ENCODE results near the gene QSOX2. TPM values are rescaled to one million over a fixed set of nuclear protein-coding genes. Genes with fewer than 3 reads are reported as not detected.

QSOX2 gene
- total RNA-seq, 1 donor from 2014 or later: 16.8 TPM

DNA sequence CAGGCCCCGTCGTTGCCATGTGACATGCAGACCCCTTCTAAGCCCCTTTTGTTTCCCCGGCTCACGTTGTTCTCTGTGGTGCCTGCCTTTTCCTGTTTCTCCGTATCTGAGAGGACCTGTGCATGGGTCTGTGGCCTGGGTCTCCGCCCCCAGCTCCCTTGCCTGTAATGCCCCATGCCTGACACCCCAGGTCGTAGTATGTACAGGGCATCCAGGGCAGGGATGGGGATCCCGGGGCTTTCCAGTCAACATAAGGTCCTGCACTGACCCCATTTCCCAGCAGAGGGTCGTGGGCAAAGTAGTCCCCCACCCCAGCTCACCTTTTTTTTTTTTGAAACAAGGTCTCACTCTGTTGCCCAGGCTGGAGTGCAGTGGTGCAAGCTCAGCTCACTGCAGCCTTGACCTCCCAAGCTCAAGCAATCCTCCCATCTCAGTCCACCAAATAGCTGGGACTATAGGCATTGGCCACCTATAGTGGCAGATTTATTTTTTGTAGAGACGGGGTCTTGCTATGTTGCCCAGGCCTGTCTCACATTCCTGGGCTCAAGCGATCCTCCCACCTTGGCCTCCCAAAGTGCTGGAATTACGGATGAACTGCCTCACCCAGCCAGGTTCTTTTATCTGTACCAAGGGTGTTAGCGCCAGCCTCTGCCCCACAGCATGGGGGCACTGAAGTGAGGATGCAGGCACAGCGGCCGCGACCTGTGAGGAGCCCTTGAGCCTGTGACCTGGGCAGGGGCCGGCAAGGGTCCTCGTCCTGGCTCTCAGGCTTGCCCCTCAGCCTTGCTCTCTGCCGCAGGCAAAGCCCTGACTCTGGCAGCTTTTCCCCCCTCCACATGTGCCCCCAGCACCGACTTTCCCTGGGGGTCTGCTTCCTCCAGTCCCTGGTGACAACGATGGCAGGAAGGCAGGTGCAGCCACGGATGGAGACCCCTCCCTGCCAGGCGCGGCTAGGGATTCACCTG lies 19.1 kb upstream of the QSOX2 start:
- H3K27me3 Mint-ChIP-seq (ENCODE audit: low read depth): peaks cover 1% of the 10 kb centered on the region
- no peak overlapping the region for H3K4me3 Mint-ChIP-seq
- DNase-seq (ENCODE audit: low spot score in 2 of 2, unreplicated experiment in 2 of 2): no peak
- TF ChIP-seq, protein P1, sequence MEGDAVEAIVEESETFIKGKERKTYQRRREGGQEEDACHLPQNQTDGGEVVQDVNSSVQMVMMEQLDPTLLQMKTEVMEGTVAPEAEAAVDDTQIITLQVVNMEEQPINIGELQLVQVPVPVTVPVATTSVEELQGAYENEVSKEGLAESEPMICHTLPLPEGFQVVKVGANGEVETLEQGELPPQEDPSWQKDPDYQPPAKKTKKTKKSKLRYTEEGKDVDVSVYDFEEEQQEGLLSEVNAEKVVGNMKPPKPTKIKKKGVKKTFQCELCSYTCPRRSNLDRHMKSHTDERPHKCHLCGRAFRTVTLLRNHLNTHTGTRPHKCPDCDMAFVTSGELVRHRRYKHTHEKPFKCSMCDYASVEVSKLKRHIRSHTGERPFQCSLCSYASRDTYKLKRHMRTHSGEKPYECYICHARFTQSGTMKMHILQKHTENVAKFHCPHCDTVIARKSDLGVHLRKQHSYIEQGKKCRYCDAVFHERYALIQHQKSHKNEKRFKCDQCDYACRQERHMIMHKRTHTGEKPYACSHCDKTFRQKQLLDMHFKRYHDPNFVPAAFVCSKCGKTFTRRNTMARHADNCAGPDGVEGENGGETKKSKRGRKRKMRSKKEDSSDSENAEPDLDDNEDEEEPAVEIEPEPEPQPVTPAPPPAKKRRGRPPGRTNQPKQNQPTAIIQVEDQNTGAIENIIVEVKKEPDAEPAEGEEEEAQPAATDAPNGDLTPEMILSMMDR (IDR thresholded peaks at IDR 0.05; ENCODE audit: unreplicated experiment): no peak
- H3K27ac Mint-ChIP-seq: no peak overlapping the region
- H3K9me3 Mint-ChIP-seq: peaks cover 2% of the 10 kb centered on the region
- peaks cover 16% of the 10 kb centered on the region for H3K4me1 Mint-ChIP-seq
- H3K36me3 Mint-ChIP-seq: no peaks in the 10 kb centered on the region

GRCh38 chr9:136264031-136264430 lies 18.4 kb upstream of the QSOX2 start:
- Mint-ChIP-seq H3K4me1 (peaks cover 16% of the 10 kb centered on the region), H3K9me3 (no peaks in the 10 kb centered on the region), H3K36me3 (no peaks in the 10 kb centered on the region), H3K27me3 (ENCODE audit: low read depth) (no peaks in the 10 kb centered on the region), H3K4me3 (no peak overlapping the region), H3K27ac (no peak overlapping the region)
- DNase-seq (ENCODE audit: low spot score in 2 of 2, unreplicated experiment in 2 of 2): no peak
- TF ChIP-seq, protein P1 (IDR thresholded peaks at IDR 0.05; ENCODE audit: unreplicated experiment): no peak

DNA sequence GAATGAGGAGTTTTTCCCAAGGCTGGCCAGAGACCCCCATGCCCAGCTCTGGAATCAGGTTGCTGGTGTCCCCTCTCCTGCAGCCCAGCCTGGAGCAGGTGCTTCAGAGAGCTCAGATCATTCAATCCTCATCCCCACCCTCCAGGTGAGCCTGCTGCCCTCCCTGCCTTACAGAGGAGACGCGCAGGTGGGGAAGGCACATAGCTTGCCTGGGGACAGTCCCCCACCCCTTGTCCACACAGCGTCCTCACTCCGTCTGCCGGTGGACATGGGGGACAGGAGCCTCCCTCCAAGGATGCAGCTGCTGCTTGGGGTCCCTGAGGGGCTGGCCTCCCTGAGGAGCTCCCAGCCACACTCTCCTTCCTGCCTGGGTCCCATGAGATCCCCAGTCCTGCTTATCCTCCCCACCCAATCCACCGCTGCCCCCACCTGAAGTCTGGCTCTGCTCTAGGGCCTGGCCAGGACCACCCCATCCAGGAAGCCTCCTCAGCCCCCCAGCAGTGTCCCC lies 17.1 kb upstream of the QSOX2 start:
- Mint-ChIP-seq H3K27me3 (ENCODE audit: low read depth) (no peaks in the 10 kb centered on the region), H3K27ac (no peak overlapping the region), H3K36me3 (no peaks in the 10 kb centered on the region), H3K9me3 (no peaks in the 10 kb centered on the region), H3K4me3 (no peak overlapping the region), H3K4me1 (peaks cover 7% of the 10 kb centered on the region)
- no peak for DNase-seq (ENCODE audit: low spot score in 2 of 2, unreplicated experiment in 2 of 2)
- TF ChIP-seq, protein P1 (IDR thresholded peaks at IDR 0.05; ENCODE audit: unreplicated experiment): no peak

GRCh38 chr9:136261686-136262430 lies 16.2 kb upstream of the QSOX2 start:
- Mint-ChIP-seq H3K4me3 (no peak overlapping the region), H3K36me3 (no peaks in the 10 kb centered on the region), H3K4me1 (peaks cover under 1% of the 10 kb centered on the region), H3K27ac (no peak overlapping the region), H3K9me3 (no peaks in the 10 kb centered on the region), H3K27me3 (ENCODE audit: low read depth) (no peaks in the 10 kb centered on the region)
- TF ChIP-seq, protein P1 (IDR thresholded peaks at IDR 0.05; ENCODE audit: unreplicated experiment): no peak
- no peak for DNase-seq (ENCODE audit: low spot score in 2 of 2, unreplicated experiment in 2 of 2)

- H3K27ac Mint-ChIP-seq: no peak overlapping the region
- no peaks in the 10 kb centered on the region for H3K36me3 Mint-ChIP-seq
- no peaks in the 10 kb centered on the region for H3K9me3 Mint-ChIP-seq
- no peaks in the 10 kb centered on the region for H3K4me1 Mint-ChIP-seq
- H3K4me3 Mint-ChIP-seq: no peak overlapping the region
- H3K27me3 Mint-ChIP-seq (ENCODE audit: low read depth): no peaks in the 10 kb centered on the region
- TF ChIP-seq, protein P1 (IDR thresholded peaks at IDR 0.05; ENCODE audit: unreplicated experiment): no peak
- no peak for DNase-seq (ENCODE audit: low spot score in 2 of 2, unreplicated experiment in 2 of 2)
Measured at GRCh38 chr9:136260936-136261472, 15.4 kb upstream of the QSOX2 start.

Data from mesothelial cell of epicardium (in vitro differentiated cells).